ENCODE measurements around the gene NHERF2.

- TF ChIP-seq CTCF (IDR thresholded peaks at IDR 0.05) (no peak), POLR2A (IDR thresholded peaks at IDR 0.05) (no peak)
Measured at GRCh38 chr16:2042171-2042985, 15.7 kb downstream of the NHERF2 start.
